ENCODE data around the gene ATP6V0B.
A peak's percentile ranks its signal among the peaks of the same experiment; 100 is the strongest.

ATP6V0B gene

DNA sequence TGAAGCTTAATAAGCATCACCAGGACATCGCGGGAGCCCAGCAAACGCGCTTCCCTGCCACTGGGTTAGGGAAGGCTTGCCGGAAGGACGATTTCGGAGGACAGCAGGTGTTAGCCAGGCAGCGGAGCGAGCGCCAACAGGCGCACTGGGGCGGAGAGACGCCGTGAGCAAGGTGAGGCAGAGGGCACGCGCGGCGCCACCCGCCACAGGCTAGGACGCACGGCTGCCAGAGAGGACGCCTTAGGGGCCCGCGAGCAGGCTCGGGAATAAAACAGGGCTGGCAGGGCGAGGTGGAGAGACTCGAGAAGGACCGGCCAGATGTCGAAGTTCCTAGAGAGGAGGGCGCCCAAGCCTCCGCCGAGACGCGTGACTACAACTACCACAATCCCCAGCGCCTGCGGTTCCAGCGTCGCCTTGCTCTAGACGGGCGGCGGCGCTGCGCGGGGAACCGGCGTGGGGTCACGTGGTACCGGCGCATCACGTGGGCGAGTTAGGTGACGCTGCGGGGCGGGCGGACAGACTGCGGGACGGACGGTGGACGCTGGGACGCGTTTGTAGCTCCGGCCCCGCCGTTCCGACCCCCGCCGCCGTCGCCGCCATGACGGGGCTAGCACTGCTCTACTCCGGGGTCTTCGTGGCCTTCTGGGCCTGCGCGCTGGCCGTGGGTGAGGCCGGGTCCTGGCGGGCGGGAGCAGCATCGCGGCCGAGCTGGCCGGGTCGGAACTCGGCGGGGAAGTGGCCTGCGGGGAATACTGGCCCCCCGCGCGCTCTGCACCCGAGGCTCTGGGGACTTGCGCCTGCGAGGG is at the start of gene ATP6V0B:
Gene ATP6V0B (plus strand): TSS at position 518 of the 806 bp plus-strand sequence. CDS start 81 bp downstream, at position 599.
- peak; percentile 94 for DNase-seq (ENCODE audit: low spot score)

DNA sequence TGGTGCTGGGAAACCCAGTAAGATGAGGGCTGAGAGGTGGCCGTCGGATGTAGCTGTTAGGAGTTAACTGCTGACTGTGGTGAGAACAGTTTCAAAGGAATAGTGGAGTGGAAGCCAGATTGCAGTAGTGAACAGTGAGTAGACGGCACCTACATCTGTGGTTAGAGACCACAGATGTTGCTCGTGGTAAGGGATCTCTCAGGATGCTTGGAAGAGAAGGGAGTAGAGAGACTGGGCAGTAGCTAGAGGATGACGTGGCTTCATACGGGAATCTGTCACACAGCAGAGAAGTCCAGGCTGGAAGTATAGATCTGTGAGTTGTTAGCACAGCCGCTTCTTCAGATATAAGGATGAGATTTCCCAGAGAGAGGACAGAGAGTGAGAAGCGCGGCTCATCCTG is 48.9 kb upstream of the ATP6V0B start:
- no peak for DNase-seq (ENCODE audit: low spot score)

DNA sequence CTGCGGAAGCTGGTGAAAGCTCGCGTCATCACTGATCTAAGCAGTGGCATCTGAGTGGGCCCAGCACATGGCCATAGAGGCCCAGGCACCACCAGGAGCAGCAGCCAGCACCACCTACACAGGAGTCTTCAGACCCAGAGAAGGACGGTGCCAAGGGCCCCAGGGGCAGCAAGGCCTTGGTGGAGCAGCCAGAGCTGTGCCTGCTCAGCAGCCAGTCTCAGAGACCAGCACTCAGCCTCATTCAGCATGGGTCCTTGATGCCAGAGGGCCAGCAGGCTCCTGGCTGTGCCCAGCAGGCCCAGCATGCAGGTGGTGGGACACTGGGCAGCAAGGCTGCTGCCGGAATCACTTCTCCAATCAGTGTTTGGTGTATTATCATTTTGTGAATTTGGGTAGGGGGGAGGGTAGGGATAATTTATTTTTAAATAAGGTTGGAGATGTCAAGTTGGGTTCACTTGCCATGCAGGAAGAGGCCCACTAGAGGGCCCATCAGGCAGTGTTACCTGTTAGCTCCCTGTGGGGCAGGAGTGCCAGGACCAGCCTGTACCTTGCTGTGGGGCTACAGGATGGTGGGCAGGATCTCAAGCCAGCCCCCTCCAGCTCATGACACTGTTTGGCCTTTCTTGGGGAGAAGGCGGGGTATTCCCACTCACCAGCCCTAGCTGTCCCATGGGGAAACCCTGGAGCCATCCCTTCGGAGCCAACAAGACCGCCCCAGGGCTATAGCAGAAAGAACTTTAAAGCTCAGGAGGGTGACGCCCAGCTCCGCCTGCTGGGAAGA is 44.4 kb upstream of the ATP6V0B start:
- peak; percentile 59 for DNase-seq (ENCODE audit: low spot score)

DNA sequence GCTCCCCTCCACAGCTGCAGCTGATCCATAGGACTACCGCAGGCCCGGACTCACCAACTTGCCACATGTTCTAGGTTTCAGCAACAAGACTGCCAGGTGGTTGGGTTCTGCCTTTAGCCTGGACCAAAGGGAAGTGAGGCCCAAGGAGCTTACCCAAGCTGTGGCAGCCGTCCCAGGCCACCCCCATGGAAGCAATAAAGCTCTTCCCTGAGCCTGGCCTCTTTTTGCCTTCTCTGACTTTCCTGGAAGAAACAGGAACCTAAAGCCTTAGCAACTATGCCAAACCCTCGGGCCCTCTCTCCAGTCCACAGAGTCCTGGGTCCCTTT is 43.8 kb upstream of the ATP6V0B start:
- DNase-seq (ENCODE audit: low spot score) = no peak

DNA sequence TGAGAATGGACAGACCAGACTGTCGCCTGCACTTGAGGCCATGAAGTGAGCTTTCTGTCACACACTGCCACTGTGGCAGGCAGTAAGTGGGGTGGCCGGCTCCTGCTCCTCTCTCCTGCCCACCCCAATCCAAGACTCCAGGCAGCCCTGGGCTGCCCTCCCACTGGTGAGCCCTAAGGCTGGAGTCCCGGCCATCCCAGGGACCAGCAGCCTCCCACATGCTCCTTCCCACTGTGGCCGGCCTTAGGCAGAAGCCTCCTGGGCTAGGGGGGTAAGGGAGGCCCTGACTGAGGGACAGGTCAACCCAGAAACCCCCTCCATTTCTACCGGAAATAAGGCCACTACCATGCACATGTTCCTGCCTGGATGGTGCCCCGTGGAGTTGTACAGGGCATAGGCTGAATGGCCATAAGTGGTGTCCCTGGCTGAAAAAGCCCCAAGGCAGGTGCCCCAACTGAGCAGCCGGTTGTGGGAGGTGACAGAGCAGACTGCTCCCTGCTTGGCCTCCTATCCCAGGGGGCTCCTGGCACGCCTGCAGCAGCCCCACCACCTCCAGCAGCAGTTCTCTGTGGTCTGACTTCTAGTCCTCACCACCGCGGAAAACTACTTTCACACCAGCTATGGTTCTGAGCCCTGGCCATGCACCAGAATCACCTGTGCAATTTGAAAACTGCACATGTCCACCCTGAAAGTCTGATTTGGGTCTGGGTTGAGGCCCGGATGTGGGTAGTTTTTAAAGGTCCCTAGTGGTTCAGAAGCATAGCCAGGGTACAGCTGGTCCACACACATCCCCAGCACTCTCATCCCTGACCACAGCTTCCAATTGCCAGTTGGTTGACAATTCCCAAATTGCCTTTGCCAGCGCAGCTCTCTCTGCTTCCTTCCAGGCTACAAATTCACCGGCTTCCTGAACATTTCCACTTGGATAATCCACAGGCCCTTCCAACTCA is 42.8 kb upstream of the ATP6V0B start:
- no peak for DNase-seq (ENCODE audit: low spot score)

DNA sequence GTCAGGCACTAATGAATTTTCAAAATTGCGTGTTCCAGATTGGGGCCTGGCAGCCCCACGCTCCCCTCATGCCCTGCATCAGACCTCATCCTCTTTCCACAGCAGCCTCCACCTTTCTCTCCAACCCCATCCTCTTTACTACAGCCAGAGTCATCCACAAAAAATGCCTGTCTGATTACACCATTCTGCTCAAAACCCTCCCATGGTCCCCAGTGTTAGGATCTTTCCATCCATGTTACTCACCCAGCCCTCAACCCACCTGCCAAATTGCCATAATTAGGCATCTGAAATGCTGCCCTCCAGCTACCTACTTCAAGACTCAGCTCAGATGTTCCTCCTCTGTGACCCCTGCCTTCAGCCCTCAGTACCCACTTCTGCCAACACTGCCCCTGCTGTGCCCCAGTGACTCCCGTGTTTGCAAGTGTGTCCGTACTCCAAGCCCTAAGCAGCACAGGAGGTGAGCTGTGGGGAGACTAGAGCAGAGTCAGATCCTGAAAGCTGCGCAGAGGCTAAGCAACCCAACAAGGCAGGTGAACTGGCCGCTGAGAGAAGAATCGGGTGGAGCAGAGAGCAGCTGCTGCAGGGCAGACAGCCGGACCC is 41.9 kb upstream of the ATP6V0B start:
- DNase-seq (ENCODE audit: low spot score) = no peak

DNA sequence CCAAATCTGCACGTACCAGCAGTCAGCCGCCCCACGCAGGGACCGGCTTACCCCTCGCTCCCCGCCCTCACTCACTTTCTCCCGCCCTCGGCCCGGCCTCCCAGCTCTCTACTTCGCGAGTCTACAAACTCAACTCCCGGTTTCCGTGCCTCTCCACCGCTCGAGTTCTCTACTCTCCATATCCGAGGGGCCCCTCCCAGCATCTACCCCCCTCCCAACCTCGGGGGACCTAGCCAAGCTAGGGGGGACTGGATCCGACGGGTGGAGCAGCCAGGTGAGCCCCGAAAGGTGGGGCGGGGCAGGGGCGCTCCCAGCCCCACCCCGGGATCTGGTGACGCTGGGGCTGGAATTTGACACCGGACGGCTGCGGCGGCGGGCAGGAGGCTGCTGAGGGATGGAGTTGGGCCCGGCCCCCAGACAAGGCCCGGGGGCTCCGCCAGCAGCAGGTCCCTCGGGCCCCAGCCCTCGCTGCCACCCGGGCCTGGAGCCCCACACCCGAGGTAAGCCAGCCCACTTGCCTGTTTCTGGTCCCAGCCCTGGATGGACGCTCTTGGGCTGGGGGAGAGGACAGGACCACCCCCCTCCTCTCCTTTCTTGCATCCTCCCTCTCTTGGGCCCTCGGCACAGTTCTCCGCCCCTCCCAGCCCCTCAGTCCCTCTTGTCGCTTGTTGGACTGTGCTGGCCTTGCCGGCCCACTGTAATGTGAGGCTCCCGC is 41.2 kb upstream of the ATP6V0B start, which contains the start of gene ARTN:
Gene ARTN (plus strand): TSS at position 416 of the 715 bp plus-strand sequence. CDS start 1,856 bp downstream, outside the sequence.
- DNase-seq (ENCODE audit: low spot score) = no peak

DNA sequence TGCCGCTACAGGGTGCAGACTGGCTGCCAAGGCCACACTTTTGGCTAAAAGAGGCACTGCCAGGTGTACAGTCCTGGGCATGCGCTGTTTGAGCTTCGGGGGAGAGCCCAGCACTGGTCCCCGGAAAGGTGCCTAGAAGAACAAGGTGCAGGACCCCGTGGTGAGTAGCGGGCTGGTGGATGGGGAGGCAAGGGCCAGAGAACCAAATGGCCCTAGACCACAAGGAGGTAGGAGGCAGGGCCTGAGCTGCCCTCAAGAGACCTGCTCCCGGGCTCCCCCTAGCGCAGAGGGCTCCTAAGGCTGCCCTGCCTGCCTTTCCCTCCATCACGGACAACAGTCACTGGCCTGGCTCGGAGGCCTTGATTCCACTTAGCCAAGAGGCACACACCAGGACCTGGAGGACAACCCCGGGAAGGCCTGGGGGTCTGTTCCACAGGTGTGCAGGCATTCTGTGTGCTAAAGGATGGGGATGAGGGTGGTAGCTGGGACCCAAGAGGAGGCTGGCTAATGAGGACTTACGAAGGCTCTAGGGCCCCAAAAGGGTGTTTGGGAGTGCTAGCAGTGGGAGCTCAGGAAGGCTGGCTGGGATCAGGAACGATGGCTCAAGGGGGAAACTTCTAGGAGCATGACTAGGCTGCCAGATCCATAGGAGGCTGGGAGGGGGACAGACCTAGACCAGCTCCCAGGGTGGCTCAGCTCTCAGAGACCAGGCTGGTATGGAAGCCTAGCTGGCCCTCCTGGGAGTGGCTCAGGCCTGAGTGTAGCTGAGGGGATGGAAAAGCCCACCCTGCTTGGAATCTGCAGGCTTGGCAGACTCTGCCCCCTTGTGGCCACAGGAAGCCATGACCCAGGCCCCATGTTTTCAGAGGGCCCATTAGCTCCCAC is 40.4 kb upstream of the ATP6V0B start:
- peak; percentile 79 for DNase-seq (ENCODE audit: low spot score)

DNA sequence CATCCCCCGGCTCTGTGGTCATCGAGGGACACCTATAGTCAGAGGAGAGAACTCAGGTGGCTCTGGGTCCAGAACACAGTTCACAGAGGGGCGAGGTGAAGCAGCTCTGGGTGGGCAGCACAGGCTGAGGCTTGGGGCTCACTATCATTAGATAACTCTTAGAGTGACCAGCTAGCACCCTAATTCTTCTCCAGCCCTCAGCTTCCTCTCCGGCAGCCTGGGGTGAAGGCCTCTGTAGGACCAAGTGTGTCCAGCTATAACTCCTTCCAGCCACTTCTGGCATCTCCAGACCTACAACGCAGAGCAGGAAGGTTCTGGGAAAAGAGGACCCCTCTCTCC is 39.8 kb upstream of the ATP6V0B start:
- no peak for DNase-seq (ENCODE audit: low spot score)

DNA sequence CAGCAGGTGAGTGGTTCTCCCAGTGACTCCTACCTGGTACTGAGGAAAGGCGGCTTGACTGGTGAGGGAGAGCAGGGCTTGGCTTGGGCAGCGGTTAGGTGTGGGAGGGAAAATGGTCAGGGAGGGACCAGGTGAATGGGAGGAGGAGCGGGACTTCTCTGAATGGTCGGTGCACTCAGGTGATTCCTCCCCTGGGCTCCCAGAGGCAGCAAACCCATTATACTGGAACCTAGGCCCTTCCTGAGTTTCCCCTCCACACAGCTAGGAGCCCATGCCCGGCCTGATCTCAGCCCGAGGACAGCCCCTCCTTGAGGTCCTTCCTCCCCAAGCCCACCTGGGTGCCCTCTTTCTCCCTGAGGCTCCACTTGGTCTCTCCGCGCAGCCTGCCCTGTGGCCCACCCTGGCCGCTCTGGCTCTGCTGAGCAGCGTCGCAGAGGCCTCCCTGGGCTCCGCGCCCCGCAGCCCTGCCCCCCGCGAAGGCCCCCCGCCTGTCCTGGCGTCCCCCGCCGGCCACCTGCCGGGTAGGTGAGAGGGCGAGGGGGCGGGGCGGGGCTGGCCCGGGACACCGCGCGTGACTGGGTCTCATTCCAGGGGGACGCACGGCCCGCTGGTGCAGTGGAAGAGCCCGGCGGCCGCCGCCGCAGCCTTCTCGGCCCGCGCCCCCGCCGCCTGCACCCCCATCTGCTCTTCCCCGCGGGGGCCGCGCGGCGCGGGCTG is 38.9 kb upstream of the ATP6V0B start:
- DNase-seq (ENCODE audit: low spot score) = no peak

DNA sequence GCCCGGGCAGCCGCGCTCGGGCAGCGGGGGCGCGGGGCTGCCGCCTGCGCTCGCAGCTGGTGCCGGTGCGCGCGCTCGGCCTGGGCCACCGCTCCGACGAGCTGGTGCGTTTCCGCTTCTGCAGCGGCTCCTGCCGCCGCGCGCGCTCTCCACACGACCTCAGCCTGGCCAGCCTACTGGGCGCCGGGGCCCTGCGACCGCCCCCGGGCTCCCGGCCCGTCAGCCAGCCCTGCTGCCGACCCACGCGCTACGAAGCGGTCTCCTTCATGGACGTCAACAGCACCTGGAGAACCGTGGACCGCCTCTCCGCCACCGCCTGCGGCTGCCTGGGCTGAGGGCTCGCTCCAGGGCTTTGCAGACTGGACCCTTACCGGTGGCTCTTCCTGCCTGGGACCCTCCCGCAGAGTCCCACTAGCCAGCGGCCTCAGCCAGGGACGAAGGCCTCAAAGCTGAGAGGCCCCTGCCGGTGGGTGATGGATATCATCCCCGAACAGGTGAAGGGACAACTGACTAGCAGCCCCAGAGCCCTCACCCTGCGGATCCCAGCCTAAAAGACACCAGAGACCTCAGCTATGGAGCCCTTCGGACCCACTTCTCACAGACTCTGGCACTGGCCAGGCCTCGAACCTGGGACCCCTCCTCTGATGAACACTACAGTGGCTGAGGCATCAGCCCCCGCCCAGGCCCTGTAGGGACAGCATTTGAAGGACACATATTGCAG is 38.2 kb upstream of the ATP6V0B start:
- DNase-seq (ENCODE audit: low spot score) = peak; percentile 51

DNA sequence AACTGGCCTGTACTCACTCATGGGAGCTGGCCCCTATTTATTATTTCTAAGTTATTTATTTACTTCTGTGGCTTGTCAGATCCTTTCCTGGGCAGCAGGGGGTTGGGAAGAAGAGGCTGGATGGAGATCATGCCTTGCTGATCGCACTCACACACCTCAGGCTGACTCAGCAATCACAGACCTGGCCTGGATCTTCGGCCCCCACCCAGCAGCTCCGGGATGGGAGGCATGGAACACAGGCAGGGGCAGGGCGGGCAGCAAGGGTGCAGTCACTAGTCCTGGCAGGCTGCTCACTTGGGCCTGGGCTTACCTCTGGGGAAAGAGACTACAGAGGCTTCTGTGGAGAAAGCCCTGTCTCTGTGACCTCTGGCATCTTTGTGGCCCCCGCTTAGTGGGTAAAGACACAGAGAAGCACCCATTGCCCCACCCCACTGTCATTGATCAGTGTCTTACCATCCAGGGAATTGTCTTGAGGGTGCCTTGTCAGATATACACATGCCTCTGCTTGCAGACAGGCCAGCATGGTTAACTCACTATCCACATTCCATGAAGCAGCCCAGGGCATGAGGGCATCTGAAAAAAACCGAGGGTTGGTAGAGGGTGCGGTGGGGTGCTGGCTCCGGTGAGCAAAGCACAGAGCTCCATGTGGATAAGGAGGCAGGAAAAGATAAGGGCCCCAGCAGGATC is 37.4 kb upstream of the ATP6V0B start:
- no peak for DNase-seq (ENCODE audit: low spot score)

DNA sequence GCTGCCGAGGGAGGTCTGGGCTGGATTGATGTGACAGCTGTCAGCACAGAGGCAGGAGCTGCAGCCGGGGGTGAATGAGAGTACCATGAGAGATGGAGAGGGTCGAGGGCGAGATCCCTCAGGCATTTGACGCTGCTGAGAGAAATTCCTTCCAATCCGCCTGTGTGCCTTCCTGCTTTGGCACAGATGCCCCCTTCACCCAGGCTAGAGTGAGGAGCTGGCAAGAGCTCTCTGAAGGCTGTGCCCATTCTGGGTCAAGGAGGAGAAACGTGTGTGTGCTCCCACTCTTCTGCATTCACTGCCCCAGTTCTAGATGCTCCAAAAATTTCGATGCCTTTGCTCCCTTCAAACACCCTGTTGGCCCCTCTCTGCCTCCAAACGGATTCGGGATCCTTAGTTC is 36.4 kb upstream of the ATP6V0B start:
- no peak for DNase-seq (ENCODE audit: low spot score)

DNA sequence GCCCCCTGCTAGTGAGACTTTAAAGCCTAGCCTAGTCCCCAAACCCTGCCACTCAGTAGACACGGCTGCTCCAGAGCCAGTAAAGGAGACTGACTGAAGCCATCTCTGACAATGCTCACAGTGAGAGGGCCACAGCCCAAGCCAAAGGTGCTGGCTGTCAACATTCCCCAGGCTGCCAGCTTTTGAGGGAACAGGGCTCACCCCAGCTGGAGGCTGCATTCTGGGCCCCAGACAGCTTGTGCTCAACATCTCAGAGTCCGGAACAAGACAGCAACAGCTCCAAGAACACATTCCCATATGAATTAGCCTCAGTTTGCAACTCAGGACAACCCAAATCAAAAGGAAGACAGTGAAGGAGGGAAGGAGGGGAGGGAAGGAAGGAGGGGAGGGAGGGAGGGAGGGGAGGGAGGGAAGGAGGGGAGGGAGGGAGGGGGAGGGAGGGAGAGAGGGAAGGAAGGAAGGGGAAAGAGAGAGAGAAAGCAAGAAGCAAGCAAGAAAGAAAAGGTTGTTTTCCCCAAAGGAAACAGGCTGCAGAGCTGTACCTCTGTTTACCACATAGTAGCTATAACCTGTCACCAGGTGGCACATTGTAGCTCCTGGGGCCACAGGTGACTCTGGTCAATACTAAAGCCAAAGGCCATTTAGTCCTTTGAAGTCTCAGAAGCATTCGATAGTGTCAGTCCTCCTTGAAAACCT is 35.7 kb upstream of the ATP6V0B start:
- DNase-seq (ENCODE audit: low spot score) = no peak

DNA sequence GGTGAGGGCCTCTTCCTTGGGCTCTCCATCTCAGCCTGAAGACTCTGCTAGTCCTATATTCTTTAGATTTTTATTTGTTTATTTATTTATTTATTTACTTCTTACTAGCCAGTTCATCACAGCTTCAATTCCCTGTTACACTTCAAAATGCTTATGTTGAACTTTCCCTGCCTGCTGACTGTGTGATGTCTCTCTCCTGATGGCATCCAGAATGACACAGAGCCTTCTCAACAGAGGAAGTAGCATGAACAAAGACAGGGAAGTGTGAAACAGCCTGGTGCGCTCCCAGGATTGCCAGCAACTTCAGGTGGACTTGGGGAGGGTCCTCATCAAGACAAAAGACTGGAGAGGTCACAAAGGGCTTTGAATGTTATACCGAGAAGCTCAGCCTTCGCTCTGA is 32.3 kb upstream of the ATP6V0B start:
- no peak for DNase-seq (ENCODE audit: low spot score)

DNA sequence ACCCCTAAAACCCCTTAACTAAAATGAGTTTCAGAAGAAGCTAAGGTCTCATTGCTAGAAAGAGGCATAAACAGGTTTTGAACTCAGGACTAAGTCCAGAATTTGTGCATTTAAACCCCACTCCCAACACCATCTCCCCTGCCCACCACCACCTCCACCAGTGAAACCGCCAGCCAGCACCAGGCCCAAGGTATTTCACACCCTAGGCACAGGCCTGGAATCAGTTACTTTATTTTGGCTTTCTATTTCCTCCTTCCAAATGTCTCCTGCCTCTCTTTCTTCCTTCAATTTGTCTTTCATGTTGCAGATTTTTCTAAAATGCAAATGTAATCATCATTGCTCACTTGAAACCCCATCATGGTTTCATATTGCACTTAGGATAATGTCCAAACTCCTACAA is 29.9 kb upstream of the ATP6V0B start:
- DNase-seq (ENCODE audit: low spot score) = no peak

DNA sequence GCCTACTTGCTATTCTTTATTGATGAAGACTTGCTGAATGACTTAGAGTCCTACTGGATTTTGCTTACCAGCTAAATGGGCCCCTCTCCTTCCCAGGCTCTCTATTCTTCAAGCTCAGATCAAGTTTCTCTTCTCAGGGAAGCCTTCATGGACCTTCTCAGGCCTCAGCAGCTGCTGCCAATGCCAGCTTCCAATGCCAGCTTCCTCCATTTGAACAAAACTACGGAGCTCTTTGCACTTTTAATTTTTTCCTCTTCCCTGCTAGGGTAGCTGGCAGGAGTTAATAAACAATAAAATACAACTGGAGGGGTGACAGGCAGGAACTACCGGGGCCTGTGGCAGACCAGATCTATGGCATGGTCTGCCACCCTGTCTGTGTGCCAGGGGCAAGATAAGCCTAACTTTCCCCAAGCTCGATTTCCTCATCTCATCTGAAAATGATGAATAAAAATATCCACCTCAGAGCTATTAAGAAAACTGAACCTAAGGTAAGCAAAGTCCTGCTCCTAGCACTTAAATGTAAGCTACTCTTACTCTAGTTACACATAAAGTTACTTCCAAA is 29.0 kb upstream of the ATP6V0B start:
- no peak for DNase-seq (ENCODE audit: low spot score)

Measured in germinal center (tissue), 1 donor.